ENCODE measurements around the gene RC3H1.
A peak's percentile ranks its signal among the peaks of the same experiment; 100 is the strongest.
"Not testable (repeated sequence)": the region's sequence is repeated elsewhere in the genome, so short reads cannot be mapped to it uniquely, and the experiment has no call there.

RC3H1 gene, protein sequence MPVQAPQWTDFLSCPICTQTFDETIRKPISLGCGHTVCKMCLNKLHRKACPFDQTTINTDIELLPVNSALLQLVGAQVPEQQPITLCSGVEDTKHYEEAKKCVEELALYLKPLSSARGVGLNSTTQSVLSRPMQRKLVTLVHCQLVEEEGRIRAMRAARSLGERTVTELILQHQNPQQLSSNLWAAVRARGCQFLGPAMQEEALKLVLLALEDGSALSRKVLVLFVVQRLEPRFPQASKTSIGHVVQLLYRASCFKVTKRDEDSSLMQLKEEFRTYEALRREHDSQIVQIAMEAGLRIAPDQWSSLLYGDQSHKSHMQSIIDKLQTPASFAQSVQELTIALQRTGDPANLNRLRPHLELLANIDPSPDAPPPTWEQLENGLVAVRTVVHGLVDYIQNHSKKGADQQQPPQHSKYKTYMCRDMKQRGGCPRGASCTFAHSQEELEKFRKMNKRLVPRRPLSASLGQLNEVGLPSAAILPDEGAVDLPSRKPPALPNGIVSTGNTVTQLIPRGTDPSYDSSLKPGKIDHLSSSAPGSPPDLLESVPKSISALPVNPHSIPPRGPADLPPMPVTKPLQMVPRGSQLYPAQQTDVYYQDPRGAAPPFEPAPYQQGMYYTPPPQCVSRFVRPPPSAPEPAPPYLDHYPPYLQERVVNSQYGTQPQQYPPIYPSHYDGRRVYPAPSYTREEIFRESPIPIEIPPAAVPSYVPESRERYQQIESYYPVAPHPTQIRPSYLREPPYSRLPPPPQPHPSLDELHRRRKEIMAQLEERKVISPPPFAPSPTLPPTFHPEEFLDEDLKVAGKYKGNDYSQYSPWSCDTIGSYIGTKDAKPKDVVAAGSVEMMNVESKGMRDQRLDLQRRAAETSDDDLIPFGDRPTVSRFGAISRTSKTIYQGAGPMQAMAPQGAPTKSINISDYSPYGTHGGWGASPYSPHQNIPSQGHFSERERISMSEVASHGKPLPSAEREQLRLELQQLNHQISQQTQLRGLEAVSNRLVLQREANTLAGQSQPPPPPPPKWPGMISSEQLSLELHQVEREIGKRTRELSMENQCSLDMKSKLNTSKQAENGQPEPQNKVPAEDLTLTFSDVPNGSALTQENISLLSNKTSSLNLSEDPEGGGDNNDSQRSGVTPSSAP

GRCh38 chr1:174022080-174022975, at the start of gene RC3H1:
Gene RC3H1, minus strand, starts transcription at chr1:174022357. Its CDS starts 29,372 bp downstream, at chr1:173992985.
- peak; percentile 31 for DNase-seq

- no peak for DNase-seq
Measured at GRCh38 chr1:174070614-174071013, 48.5 kb upstream of the RC3H1 start.

DNA sequence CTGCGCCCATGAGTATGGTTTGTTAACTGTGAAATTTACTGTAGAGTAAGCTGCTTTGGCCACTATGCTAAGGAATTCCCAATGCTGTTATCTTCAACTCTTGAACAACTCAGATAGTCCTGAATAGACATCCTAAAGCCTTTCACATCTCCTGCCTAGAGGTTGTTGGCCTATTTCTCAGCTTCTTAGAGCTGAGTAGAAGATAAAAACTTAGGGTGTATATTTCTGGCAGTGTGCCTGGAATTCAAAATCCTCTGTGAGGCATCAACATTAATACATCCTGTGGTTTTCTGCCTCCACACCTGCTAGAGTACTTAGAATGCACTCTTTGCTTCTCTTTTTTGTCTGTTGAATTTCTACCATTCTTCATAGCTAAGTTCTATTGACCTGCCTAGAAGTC, 45.8 kb upstream of the RC3H1 start:
- DNase-seq = no peak

- no peak for DNase-seq
Measured at GRCh38 chr1:174060090-174060489, 37.9 kb upstream of the RC3H1 start.

GRCh38 chr1:174058624-174059023, 36.5 kb upstream of the RC3H1 start:
- DNase-seq = no peak

DNA sequence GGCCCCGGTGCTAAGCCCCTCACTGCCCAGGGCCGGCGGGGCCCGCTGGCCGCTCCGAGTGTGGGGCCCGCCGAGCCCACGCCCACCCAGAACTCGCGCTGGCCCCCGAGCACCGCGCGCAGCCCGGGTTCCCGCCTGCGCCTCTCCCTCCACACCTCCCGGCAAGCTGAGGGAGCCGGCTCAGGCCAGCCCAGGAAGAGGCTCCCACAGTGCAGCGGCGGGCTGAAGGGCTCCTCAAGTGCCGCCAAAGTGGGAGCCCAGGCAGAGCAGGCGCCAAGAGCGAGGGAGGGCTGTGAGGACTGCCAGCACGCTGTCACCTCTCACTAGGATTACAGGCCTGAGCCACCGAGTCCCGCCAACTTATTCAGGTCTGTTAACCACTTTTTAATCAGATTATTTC, 34.5 kb upstream of the RC3H1 start:
- DNase-seq = not testable (repeated sequence)

GRCh38 chr1:174055797-174056196, 33.6 kb upstream of the RC3H1 start:
- not testable (repeated sequence) for DNase-seq

DNA sequence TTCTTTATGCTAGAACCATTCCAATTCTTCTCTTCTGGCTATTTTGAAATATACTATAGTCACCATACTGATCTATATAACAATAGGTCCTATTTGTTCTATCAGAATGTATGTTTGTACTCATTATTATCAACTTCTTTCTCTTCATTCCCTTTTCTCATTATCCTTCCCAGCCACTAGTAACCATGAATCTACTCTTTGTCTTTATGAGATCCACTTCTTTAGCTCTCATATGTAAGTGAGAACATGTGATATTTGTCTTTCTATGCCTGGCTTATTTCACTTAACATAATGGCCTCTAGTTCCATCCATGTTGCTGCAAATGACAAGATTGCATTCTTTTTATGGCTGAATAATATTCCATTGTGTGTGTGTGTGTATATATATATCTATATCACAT, 31.7 kb upstream of the RC3H1 start:
- DNase-seq = no peak

DNA sequence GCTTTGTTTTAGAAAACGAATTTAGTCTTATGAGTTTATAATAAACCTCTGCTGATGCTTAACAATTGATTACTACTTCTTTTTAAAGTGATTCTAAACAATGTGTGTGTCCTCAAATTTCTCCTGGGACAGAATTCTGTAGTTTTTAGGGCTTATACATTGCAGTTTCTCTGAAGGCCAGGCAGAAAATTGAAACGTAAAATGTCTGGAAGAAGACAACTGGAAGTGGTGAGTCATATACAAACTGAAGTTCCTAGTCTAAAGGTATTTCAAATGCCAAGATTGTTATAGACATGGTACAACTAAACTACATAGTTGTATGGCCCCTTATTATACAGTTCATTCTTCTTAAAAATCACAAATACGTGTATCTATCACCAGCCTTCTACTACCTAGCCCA, 30.5 kb upstream of the RC3H1 start:
- no peak for DNase-seq

GRCh38 chr1:174051956-174052355, 29.8 kb upstream of the RC3H1 start:
- DNase-seq = no peak

GRCh38 chr1:174049514-174049913, 27.4 kb upstream of the RC3H1 start:
- DNase-seq = no peak

GRCh38 chr1:174044418-174045222, 22.5 kb upstream of the RC3H1 start:
- no peak for DNase-seq

GRCh38 chr1:174042509-174042908, 20.4 kb upstream of the RC3H1 start:
- not testable (repeated sequence) for DNase-seq

DNA sequence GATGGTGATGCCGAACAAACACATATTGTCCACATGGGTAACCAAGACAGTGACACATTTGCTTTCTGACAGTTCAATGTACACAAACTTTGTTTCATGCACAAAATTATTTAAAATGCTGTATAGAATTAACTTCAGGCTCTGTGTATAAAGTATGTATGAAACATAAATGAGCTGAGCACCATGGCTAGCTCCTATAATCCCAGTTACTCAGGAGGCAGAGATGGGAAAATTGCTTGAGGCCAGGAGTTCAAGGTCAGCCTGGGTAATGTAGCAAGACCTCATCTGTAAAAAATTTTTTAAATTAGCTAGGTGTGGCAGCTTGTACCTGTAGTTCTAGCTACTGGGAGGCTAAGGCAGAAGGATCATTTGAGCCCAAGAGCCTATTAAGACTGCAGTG, 19.2 kb upstream of the RC3H1 start:
- DNase-seq = no peak

DNA sequence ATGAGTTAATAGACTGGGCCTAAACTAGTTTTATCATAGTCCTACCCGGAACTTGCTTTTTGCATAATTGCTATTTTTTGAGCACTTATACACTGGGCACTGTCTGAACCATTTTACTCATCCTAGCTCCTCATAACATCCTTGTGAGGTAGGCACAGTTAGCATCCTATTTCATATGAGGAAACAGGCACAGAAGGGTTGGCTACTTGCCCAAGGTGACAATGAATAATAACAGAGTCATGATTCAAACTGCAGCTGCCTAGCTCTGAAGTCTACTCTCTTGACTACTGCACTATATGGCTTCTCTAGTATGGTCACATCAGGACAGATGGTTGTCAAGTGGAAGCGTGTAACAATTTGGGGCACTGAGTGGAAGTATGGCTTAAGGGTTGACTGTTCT, 18.2 kb upstream of the RC3H1 start:
- no peak for DNase-seq

DNA sequence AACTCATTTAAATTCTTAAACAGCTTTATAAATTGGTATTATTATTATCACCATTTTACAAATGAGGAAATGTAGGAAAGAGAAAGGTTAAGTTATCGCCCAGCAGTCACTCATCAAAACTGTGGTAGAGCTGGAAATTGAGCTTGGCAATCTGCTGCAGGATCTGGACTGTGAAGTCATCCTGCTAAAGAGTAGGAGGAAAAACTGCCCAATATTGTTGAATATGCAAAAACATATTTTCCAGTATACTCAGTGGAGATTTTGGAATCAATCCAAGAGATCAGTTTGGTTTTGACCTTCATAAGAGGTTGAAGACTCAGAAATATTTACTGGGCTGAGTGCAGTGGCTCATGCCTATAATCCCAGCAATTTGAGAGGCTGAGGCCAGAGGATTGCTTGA, 16.9 kb upstream of the RC3H1 start:
- no peak for DNase-seq

- no peak for DNase-seq
Measured at GRCh38 chr1:174036798-174037197, 14.6 kb upstream of the RC3H1 start.

GRCh38 chr1:174036204-174036603, 14.0 kb upstream of the RC3H1 start:
- DNase-seq = no peak

DNA sequence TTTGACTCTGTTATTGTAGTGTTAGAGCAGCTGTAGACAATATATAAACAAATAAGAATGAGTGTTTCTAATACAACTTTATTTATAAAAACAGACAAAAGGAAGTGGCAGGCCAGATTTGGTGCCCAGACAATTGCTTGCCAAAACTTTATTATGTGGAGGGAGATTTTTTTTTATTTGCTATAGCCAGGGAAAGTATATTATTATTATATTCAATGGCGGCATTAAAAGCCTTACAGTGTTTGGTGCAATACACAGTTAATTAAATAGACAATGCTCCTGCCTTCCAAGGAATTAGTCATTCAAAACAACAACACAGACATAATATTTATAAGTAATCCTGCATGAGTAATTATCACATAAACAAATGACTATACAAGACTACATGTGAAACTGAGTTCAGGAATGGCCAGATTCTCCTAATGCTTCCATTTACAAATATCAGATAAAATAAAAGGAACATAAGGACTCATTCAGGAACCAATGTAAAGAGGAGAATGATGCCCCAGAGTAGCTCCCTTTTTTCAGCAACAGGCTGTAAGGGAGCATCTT, 10.6 kb upstream of the RC3H1 start:
- no peak for DNase-seq

- DNase-seq = no peak
Measured at GRCh38 chr1:174031099-174031498, 8.9 kb upstream of the RC3H1 start.

GRCh38 chr1:174028495-174028894, 6.3 kb upstream of the RC3H1 start:
- DNase-seq = no peak
